G401.6 (cell line): Measurements from ENCODE around the gene IL1RN.

Experiments used
- FAIRE-seq: peaks from 2 replicates; lab custom pipeline; 2012; peaks lifted over from hg19 to GRCh38; lab: Jason Lieb, UNC

The IL1RN gene

GRCh38 chr2:113157118-113157896 lies 29.9 kb downstream of the IL1RN start:
- no peak for FAIRE-seq

GRCh38 chr2:113157897-113158753 lies 30.7 kb downstream of the IL1RN start:
- no peak for FAIRE-seq

- FAIRE-seq: no peak
Measured at GRCh38 chr2:113158884-113159553, 31.6 kb downstream of the IL1RN start.

GRCh38 chr2:113160248-113160647 lies 32.9 kb downstream of the IL1RN start:
- no peak for FAIRE-seq

GRCh38 chr2:113160962-113161361 lies 33.6 kb downstream of the IL1RN start:
- no peak for FAIRE-seq

GRCh38 chr2:113162173-113162572 lies 34.8 kb downstream of the IL1RN start:
- FAIRE-seq: no peak

- FAIRE-seq: no peak
Measured at GRCh38 chr2:113162869-113163268, 35.5 kb downstream of the IL1RN start.

- FAIRE-seq: no peak
Measured at GRCh38 chr2:113164215-113164929, 37.0 kb downstream of the IL1RN start.

- no peak for FAIRE-seq
Measured at GRCh38 chr2:113164930-113165585, 37.7 kb downstream of the IL1RN start.

- FAIRE-seq: no peak
Measured at GRCh38 chr2:113166187-113166645, 38.8 kb downstream of the IL1RN start.

GRCh38 chr2:113167115-113167932 lies 39.9 kb downstream of the IL1RN start:
- FAIRE-seq: no peak

- no peak for FAIRE-seq
Measured at GRCh38 chr2:113167962-113168340, 40.6 kb downstream of the IL1RN start.

- FAIRE-seq: no peak
Measured at GRCh38 chr2:113169002-113169530, 41.7 kb downstream of the IL1RN start.

- FAIRE-seq: no peak
Measured at GRCh38 chr2:113169586-113169985, 42.2 kb downstream of the IL1RN start.

GRCh38 chr2:113171334-113172075 lies 44.1 kb downstream of the IL1RN start:
- no peak for FAIRE-seq

- no peak for FAIRE-seq
Measured at GRCh38 chr2:113172721-113173541, 45.5 kb downstream of the IL1RN start.

GRCh38 chr2:113173542-113174375 lies 46.4 kb downstream of the IL1RN start, which contains the start of gene PSD4:
Gene PSD4, plus strand, starts transcription at chr2:113173971. Its CDS starts 8,486 bp downstream, at chr2:113182457.
- FAIRE-seq: no peak

GRCh38 chr2:113174376-113174750 lies 47.0 kb downstream of the IL1RN start:
- no peak for FAIRE-seq
